Ovary (tissue), 3 donors: ENCODE results near the gene TP53I11.

Experiments used
- CTCF ChIP-seq, 3 donors: fragments of 450-650 bp in 2 of 3; fragments of 200-600 bp in 1 of 3; IDR thresholded peaks; one replicate each; pipeline versions ENCODE4 v1.5.1 to v1.8.0; 2016 to 2022; ENCODE audit warnings: antibody characterized with exemption in 3 of 3, mild to moderate bottlenecking in 1 of 3
- EP300 ChIP-seq: sonication (generic); formaldehyde crosslinking; IDR thresholded peaks from one replicate; pipeline ENCODE4 v1.6.1; 2017; ENCODE audit warnings: antibody characterized with exemption
- POLR2A ChIP-seq: fragments of 450-650 bp; IDR thresholded peaks from one replicate; pipeline ENCODE4 v1.6.1; 2017; ENCODE audit warnings: antibody characterized with exemption, mild to moderate bottlenecking, moderate library complexity
- donor health status: DM: no; HTN: no; CAD: no.

- TF ChIP-seq CTCF (IDR thresholded peaks at IDR 0.05): no peak
- no peak for TF ChIP-seq POLR2A
- TF ChIP-seq EP300: no peak
Observed at GRCh38 chr11:44977493-44977984, 26.9 kb upstream of the TP53I11 start.
